Nephron (organoid): ENCODE results near the gene WWOX.
A peak's percentile ranks its signal among the peaks of the same experiment; 100 is the strongest.
"Not testable (repeated sequence)": the region's sequence is repeated elsewhere in the genome, so short reads cannot be mapped to it uniquely, and the experiment has no call there.

Source experiments
- H3K27ac Mint-ChIP-seq, 3 experiments: 2 replicates each; pipeline ENCODE4 v1.8.0; 2020; ENCODE audit warnings: mixed read lengths in 3 of 3, mild to moderate bottlenecking in 2 of 3, moderate library complexity in 1 of 3
- H3K27me3 Mint-ChIP-seq: 2 replicates; pipeline ENCODE4 v1.8.0; 2021; ENCODE audit warnings: low read depth, mild to moderate bottlenecking, moderate library complexity, mixed read lengths
- H3K36me3 Mint-ChIP-seq: 2 replicates; pipeline ENCODE4 v1.8.0; 2020; ENCODE audit warnings: low read depth, mixed read lengths
- H3K4me1 Mint-ChIP-seq: 2 replicates; pipeline ENCODE4 v1.8.0; 2020; ENCODE audit warnings: mixed read lengths
- H3K4me3 Mint-ChIP-seq, 3 experiments: 2 replicates each; pipeline ENCODE4 v1.8.0; 2020; ENCODE audit warnings: mild to moderate bottlenecking in 3 of 3, mixed read lengths in 3 of 3, moderate library complexity in 2 of 3
- H3K9me3 Mint-ChIP-seq: 2 replicates; pipeline ENCODE4 v1.8.0; 2020; ENCODE audit warnings: mixed read lengths
- CTCF ChIP-seq, 3 experiments: fragments of 200-600 bp; sonication (generic); IDR thresholded peaks; one replicate each; pipeline ENCODE4 v1.5.0; 2021; ENCODE audit warnings: antibody characterized with exemption in 3 of 3; ENCODE audit not compliant: unreplicated experiment in 3 of 3

Gene WWOX

GRCh38 chr16:78684655-78685375 lies 585.4 kb downstream of the WWOX start:
- Mint-ChIP-seq H3K4me3 (no peak overlapping the region), H3K27ac (peak overlapping the region; percentile 35 to 62 (median 51)), H3K9me3 (no peaks in the 10 kb centered on the region), H3K36me3 (no peaks in the 10 kb centered on the region), H3K4me1 (peaks cover 35% of the 10 kb centered on the region), H3K27me3 (no peaks in the 10 kb centered on the region)
- no peak for TF ChIP-seq CTCF (IDR thresholded peaks at IDR 0.05; ENCODE audit: unreplicated experiment in 3 of 3)

GRCh38 chr16:78686601-78687000 lies 587.1 kb downstream of the WWOX start:
- no peaks in the 10 kb centered on the region for H3K36me3 Mint-ChIP-seq
- H3K27ac Mint-ChIP-seq: no peak overlapping the region
- no peaks in the 10 kb centered on the region for H3K27me3 Mint-ChIP-seq
- peaks cover 35% of the 10 kb centered on the region for H3K4me1 Mint-ChIP-seq
- no peak for TF ChIP-seq CTCF (IDR thresholded peaks at IDR 0.05; ENCODE audit: unreplicated experiment in 3 of 3)
- no peak overlapping the region for H3K4me3 Mint-ChIP-seq
- peaks cover 3% of the 10 kb centered on the region for H3K9me3 Mint-ChIP-seq

- peaks cover 43% of the 10 kb centered on the region for H3K4me1 Mint-ChIP-seq
- H3K4me3 Mint-ChIP-seq: no peak overlapping the region
- H3K36me3 Mint-ChIP-seq: no peaks in the 10 kb centered on the region
- H3K27me3 Mint-ChIP-seq: no peaks in the 10 kb centered on the region
- H3K27ac Mint-ChIP-seq: peak overlapping the region; percentile 29 to 48 (median 37)
- peaks cover 3% of the 10 kb centered on the region for H3K9me3 Mint-ChIP-seq
- no peak for TF ChIP-seq CTCF (IDR thresholded peaks at IDR 0.05; ENCODE audit: unreplicated experiment in 3 of 3)
Measured at GRCh38 chr16:78689028-78689427, 589.6 kb downstream of the WWOX start.

GRCh38 chr16:78689536-78689935 lies 590.1 kb downstream of the WWOX start:
- no peaks in the 10 kb centered on the region for H3K36me3 Mint-ChIP-seq
- H3K4me3 Mint-ChIP-seq: no peak overlapping the region
- no peaks in the 10 kb centered on the region for H3K27me3 Mint-ChIP-seq
- H3K9me3 Mint-ChIP-seq: peaks cover 3% of the 10 kb centered on the region
- peak overlapping the region; percentile 29 to 48 (median 37) for H3K27ac Mint-ChIP-seq
- TF ChIP-seq CTCF (IDR thresholded peaks at IDR 0.05; ENCODE audit: unreplicated experiment in 3 of 3): no peak
- peaks cover 44% of the 10 kb centered on the region for H3K4me1 Mint-ChIP-seq

- Mint-ChIP-seq H3K36me3 (no peaks in the 10 kb centered on the region), H3K27me3 (no peaks in the 10 kb centered on the region), H3K27ac (no peak overlapping the region), H3K4me1 (peaks cover 44% of the 10 kb centered on the region), H3K4me3 (no peak overlapping the region), H3K9me3 (peaks cover 3% of the 10 kb centered on the region)
- TF ChIP-seq CTCF (IDR thresholded peaks at IDR 0.05; ENCODE audit: unreplicated experiment in 3 of 3): no peak
Measured at GRCh38 chr16:78690510-78690909, 591.1 kb downstream of the WWOX start.

- H3K27me3 Mint-ChIP-seq, H3K9me3 Mint-ChIP-seq, H3K4me3 Mint-ChIP-seq, H3K36me3 Mint-ChIP-seq: not testable (repeated sequence)
- peak overlapping the region in 1 of 3 experiments; percentile 21 for H3K27ac Mint-ChIP-seq
- peaks cover 43% of the 10 kb centered on the region for H3K4me1 Mint-ChIP-seq
Measured at GRCh38 chr16:78691746-78692145, 592.3 kb downstream of the WWOX start.
